GM23338 (cell line): ENCODE results near the gene COX14.

Source experiments
- CREB1 ChIP-seq: fragments of 250-450 bp; sonication (Bioruptor Pico); IDR thresholded peaks from 2 replicates; pipeline ENCODE4 v1.5.0; 2020; ENCODE audit warnings: low read depth, mild to moderate bottlenecking, moderate library complexity
- CTCF ChIP-seq, 2 experiments: fragments of 200-600 bp in 1 of 2; sonication (generic) in 1 of 2; conservative IDR thresholded peaks; 2 replicates each; pipeline versions ENCODE4 v1.5.1 to v1.6.1; 2016 to 2017; ENCODE audit warnings: antibody characterized with exemption in 2 of 2, low read depth in 2 of 2, mild to moderate bottlenecking in 2 of 2, moderate library complexity in 1 of 2
- ETS1 ChIP-seq: IDR thresholded peaks from 2 replicates; pipeline ENCODE4 v1.6.1; 2016; ENCODE audit warnings: antibody characterized with exemption
- EZH2 ChIP-seq: fragments of 200-600 bp; sonication (generic); IDR thresholded peaks from one replicate; pipeline ENCODE4 v1.8.0; 2017; ENCODE audit warnings: antibody characterized with exemption, mild to moderate bottlenecking, low read depth; ENCODE audit not compliant: unreplicated experiment
- POLR2AphosphoS5 ChIP-seq: IDR thresholded peaks from 2 replicates; pipeline ENCODE4 v1.6.1; 2016; ENCODE audit warnings: antibody characterized with exemption, low read depth

- TF ChIP-seq CTCF (conservative IDR thresholded peaks at IDR 0.05; ENCODE audit: low read depth in 2 of 2): no peak
- no peak for TF ChIP-seq CREB1
- no peak for TF ChIP-seq POLR2AphosphoS5
- TF ChIP-seq EZH2: no peak
- no peak for TF ChIP-seq ETS1
Observed at GRCh38 chr12:50073712-50074111, 38.3 kb upstream of the COX14 start.
